Measurements from ENCODE around the gene DDIT4L.

DDIT4L gene

DNA sequence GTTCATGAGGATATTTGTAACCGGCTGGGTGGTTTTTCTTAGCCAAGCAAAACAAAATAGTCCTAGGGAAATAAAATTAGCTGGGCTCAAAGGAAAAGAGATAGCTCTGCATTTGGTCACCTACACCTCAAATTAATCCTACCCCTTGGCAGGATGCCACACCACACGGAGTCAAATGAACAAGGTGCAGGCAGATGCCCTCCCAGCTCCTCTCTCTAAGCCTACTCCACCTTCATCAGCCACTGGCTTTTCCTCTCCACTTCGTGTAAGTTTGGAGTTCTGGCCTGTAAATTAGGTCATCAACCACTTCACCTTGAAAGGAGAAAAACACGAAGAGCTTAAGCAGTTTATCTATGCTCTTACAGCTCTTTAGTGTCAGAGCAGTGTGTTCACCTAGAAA lies 1.4 kb downstream of the DDIT4L start:
- Histone ChIP-seq H3K27ac (ENCODE audit: low read depth, low read length, severe bottlenecking) (no peak overlapping the region), H3K9me3 (ENCODE audit: control insufficient read depth, low read length) (no peaks in the 10 kb centered on the region), H3K4me3 (ENCODE audit: extremely low read depth, insufficient read depth, low read length, poor library complexity, severe bottlenecking) (no peak overlapping the region), H3K4me1 (ENCODE audit: control insufficient read depth, insufficient read depth, low read length, poor library complexity, severe bottlenecking) (peaks cover 4% of the 10 kb centered on the region), H3K36me3 (ENCODE audit: control insufficient read depth, insufficient read depth, low read length) (no peaks in the 10 kb centered on the region)
- WGBS, 2 experiments (ENCODE audit: insufficient coverage in 2 of 2): 52 to 60% methylated on average over 2 of the region's 4 CpGs

DNA sequence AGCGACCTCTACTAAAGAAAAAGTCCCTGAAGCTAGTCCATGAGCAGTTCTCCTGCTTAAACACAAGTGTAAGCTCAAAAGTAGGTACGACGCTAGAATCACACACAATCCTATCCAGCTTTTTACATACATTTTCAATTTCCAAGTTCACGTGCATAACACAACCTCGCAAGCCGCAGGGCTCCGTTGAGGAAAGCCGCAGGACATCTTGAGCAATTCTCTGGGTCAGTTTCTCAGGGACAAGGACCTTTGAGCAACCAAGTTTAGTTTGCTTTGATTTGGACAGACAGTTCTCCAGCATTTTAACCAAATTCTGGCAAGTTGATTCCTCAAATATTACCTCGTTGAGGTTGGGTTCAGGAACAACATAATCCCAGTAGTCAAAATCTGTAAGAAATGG lies 2.5 kb downstream of the DDIT4L start:
- Histone ChIP-seq H3K4me1 (ENCODE audit: control insufficient read depth, insufficient read depth, low read length, poor library complexity, severe bottlenecking) (peaks cover 4% of the 10 kb centered on the region), H3K9me3 (ENCODE audit: control insufficient read depth, low read length) (no peaks in the 10 kb centered on the region), H3K36me3 (ENCODE audit: control insufficient read depth, insufficient read depth, low read length) (no peaks in the 10 kb centered on the region), H3K4me3 (ENCODE audit: extremely low read depth, insufficient read depth, low read length, poor library complexity, severe bottlenecking) (no peak overlapping the region), H3K27ac (ENCODE audit: low read depth, low read length, severe bottlenecking) (no peak overlapping the region)
- WGBS, 2 experiments (ENCODE audit: insufficient coverage in 2 of 2): 91 to 95% methylated on average over 8 of the region's 9 CpGs

DNA sequence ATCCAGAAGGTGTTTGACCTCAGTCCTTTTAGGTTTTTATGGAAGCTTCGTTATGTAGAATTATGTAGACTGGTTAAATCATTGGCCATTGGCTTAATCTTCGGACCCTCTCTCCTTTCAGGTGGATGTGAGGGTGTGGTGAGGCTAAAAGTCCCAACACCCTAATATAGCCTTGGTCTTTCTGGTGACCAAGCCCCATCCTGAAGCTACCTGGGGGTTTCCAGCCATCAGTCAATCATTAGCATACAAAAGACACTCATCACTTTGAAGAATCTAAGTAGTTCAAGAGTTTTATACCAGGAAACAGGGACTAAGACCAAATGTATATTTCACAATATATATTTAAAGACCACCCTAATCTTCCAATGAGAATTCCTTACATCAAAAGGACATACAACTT lies 5.5 kb downstream of the DDIT4L start:
- no peaks in the 10 kb centered on the region for H3K4me1 ChIP-seq (ENCODE audit: control insufficient read depth, insufficient read depth, low read length, poor library complexity, severe bottlenecking)
- no peak overlapping the region for H3K27ac ChIP-seq (ENCODE audit: low read depth, low read length, severe bottlenecking)
- no peak overlapping the region for H3K4me3 ChIP-seq (ENCODE audit: extremely low read depth, insufficient read depth, low read length, poor library complexity, severe bottlenecking)
- H3K36me3 ChIP-seq (ENCODE audit: control insufficient read depth, insufficient read depth, low read length): no peaks in the 10 kb centered on the region
- WGBS, 2 experiments (ENCODE audit: insufficient coverage in 2 of 2): no CpG with 5 or more reads among the region's 2 CpGs
- no peaks in the 10 kb centered on the region for H3K9me3 ChIP-seq (ENCODE audit: control insufficient read depth, low read length)

DNA sequence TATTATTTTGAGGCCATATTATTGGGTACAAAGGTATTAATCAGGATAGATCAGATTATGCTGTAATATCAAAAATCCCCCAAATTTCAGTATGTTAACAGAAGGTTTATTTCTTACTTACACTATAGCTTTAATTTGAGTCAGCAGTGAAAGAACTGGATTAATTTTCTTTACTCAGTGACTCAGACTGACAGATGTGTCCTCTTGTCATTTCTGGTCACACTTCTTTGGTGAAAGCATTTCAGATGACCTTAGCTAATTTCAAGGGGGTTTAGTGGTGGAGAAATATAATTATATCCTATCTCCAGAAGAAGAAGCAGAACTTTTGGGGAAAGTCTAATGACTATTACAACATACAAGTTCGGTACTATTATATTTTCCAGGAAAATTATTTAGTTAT lies 12.4 kb downstream of the DDIT4L start:
- WGBS, 2 experiments (ENCODE audit: insufficient coverage in 2 of 2): no CpG with 5 or more reads among the region's 1 CpG
- no peaks in the 10 kb centered on the region for H3K4me1 ChIP-seq (ENCODE audit: control insufficient read depth, insufficient read depth, low read length, poor library complexity, severe bottlenecking)
- no peaks in the 10 kb centered on the region for H3K36me3 ChIP-seq (ENCODE audit: control insufficient read depth, insufficient read depth, low read length)
- no peak overlapping the region for H3K27ac ChIP-seq (ENCODE audit: low read depth, low read length, severe bottlenecking)
- H3K9me3 ChIP-seq (ENCODE audit: control insufficient read depth, low read length): no peaks in the 10 kb centered on the region
- no peak overlapping the region for H3K4me3 ChIP-seq (ENCODE audit: extremely low read depth, insufficient read depth, low read length, poor library complexity, severe bottlenecking)

DNA sequence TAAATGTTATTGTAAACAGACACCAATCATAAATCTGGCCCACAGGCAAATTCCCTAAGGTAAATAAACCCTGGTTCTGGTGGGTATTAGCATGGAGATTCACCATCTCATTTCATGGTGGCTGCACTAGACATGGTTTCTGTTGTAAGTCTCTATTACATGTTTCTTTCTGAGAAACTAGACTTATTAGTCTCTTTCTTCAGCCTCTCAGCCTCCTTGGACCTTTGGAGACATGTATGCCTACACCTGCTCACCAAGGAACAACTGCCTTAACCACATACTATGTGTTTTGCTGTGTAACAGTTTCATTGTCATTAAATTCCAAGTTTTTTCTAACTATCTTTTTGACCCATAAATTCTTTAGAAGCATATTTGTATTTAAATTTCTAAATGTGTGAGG lies 13.1 kb downstream of the DDIT4L start:
- Histone ChIP-seq H3K27ac (ENCODE audit: low read depth, low read length, severe bottlenecking) (no peak overlapping the region), H3K4me1 (ENCODE audit: control insufficient read depth, insufficient read depth, low read length, poor library complexity, severe bottlenecking) (no peaks in the 10 kb centered on the region), H3K4me3 (ENCODE audit: extremely low read depth, insufficient read depth, low read length, poor library complexity, severe bottlenecking) (no peak overlapping the region), H3K9me3 (ENCODE audit: control insufficient read depth, low read length) (no peaks in the 10 kb centered on the region), H3K36me3 (ENCODE audit: control insufficient read depth, insufficient read depth, low read length) (no peaks in the 10 kb centered on the region)

DNA sequence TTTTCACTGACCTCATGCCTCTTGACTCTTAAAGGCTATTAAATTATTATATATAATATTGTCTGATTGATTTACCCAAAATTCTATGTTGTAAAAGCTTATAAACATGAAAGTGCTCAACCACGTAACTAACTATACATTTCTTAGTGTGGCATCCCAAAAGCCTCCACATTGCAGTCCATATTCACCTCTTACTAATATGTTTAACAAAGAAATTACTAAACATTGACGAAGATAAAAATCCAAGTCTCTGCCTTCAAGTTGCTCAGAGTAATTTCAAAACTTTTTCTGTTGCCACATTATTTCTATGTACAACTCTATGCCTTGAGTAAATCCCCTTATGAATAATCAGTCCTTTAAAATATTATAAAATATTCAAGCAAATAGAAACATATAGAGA lies 14.4 kb downstream of the DDIT4L start:
- WGBS, 2 experiments (ENCODE audit: insufficient coverage in 2 of 2): 86% methylated on average over 1 of the region's 2 CpGs; no CpG with 5 or more reads in 1 of the 2 experiments
- Histone ChIP-seq H3K4me1 (ENCODE audit: control insufficient read depth, insufficient read depth, low read length, poor library complexity, severe bottlenecking) (no peaks in the 10 kb centered on the region), H3K4me3 (ENCODE audit: extremely low read depth, insufficient read depth, low read length, poor library complexity, severe bottlenecking) (no peak overlapping the region), H3K36me3 (ENCODE audit: control insufficient read depth, insufficient read depth, low read length) (no peaks in the 10 kb centered on the region), H3K9me3 (ENCODE audit: control insufficient read depth, low read length) (no peaks in the 10 kb centered on the region), H3K27ac (ENCODE audit: low read depth, low read length, severe bottlenecking) (no peak overlapping the region)

DNA sequence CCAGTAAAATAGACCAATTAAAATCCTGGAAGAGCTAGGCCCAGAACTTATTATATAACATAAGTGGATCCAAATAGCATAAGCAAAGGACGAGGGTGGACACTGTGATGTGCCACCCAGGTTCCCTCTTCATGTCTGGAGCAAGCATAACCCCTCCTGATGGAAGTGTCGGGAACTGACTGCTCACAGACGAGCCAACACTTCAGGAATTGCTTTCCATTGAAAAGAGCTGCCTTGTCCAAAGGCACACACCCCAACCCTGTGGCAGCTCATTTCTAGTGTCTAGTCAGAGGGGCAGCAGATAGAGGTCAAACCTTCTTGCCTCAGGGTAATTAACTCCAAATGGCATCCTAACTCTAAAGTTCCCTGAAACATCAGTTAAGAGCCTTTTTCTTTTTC lies 15.3 kb downstream of the DDIT4L start:
- H3K4me3 ChIP-seq (ENCODE audit: extremely low read depth, insufficient read depth, low read length, poor library complexity, severe bottlenecking): no peak overlapping the region
- 72 to 84% methylated on average over 3 of the region's 3 CpGs for WGBS, 2 experiments (ENCODE audit: insufficient coverage in 2 of 2)
- H3K9me3 ChIP-seq (ENCODE audit: control insufficient read depth, low read length): no peaks in the 10 kb centered on the region
- no peaks in the 10 kb centered on the region for H3K36me3 ChIP-seq (ENCODE audit: control insufficient read depth, insufficient read depth, low read length)
- no peak overlapping the region for H3K27ac ChIP-seq (ENCODE audit: low read depth, low read length, severe bottlenecking)
- H3K4me1 ChIP-seq (ENCODE audit: control insufficient read depth, insufficient read depth, low read length, poor library complexity, severe bottlenecking): no peaks in the 10 kb centered on the region

DNA sequence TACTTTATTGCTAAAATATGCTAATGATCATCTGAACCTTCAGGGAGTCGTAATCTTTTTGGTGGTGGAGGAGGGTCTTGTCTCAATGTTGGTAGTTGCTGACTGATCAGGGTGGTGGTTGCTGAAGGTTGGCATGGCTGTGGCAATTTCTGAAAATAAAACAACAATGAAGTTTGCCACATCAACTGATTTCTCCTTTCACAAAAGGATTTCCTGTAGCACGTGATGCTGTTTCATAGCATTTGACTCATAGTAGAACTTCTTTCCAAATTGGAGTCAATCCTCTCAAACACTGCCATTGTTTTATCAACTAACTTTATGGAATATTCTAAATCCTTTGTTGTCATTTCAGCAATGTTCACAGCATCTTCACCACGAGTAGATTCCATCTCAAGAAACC lies 19.3 kb downstream of the DDIT4L start:
- H3K27ac ChIP-seq (ENCODE audit: low read depth, low read length, severe bottlenecking): no peak overlapping the region
- no peak overlapping the region for H3K4me3 ChIP-seq (ENCODE audit: extremely low read depth, insufficient read depth, low read length, poor library complexity, severe bottlenecking)
- H3K9me3 ChIP-seq (ENCODE audit: control insufficient read depth, low read length): no peaks in the 10 kb centered on the region
- WGBS, 2 experiments (ENCODE audit: insufficient coverage in 2 of 2): 89 to 91% methylated on average over 2 of the region's 3 CpGs
- H3K36me3 ChIP-seq (ENCODE audit: control insufficient read depth, insufficient read depth, low read length): no peaks in the 10 kb centered on the region
- no peaks in the 10 kb centered on the region for H3K4me1 ChIP-seq (ENCODE audit: control insufficient read depth, insufficient read depth, low read length, poor library complexity, severe bottlenecking)

DNA sequence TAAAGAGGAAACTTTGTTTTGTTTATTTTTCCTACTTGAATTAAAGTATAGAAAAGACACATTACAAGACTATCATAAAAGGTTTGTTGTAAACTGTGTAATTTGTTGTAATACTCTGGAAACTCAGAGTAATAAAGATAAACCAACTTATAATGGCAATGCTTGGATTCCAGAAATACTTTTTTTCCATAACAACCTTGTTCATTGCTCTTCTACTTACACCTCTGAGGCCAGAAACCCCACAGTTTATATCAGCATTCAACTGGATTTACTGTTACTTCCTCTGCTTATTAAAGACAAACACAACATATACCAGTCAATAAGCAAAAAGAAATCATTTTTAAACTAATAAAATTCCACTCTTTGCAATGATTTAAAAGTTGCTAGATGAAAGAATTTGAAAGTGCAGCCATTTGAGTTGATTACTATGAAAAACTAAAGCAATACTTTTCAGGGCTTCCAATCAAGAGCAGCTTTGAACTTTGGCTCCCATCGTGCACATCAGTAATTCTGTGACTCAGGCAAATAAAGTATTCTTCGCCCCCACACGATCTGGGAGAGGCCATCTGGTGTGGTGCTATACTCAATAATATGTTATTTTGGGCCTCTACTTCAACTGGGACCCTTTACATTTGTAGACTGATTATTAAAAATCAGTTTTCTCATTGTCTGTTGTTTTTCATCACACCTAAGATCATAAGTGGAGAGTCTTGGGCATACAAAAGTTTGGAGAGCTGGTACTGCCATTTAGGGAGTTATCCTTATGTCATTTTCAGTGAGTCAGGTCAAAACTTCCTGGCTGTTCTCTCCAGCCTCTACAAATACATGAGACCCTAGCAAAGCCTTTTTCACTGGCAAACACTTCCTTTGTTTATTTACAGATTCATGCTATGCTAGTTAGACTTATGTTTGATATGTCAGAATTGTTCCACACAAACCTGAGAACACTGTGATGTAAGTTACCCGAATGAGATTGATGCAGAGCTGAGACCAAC lies 20.5 kb downstream of the DDIT4L start:
- Histone ChIP-seq H3K4me3 (ENCODE audit: extremely low read depth, insufficient read depth, low read length, poor library complexity, severe bottlenecking) (no peak overlapping the region), H3K36me3 (ENCODE audit: control insufficient read depth, insufficient read depth, low read length) (no peaks in the 10 kb centered on the region), H3K9me3 (ENCODE audit: control insufficient read depth, low read length) (no peaks in the 10 kb centered on the region), H3K4me1 (ENCODE audit: control insufficient read depth, insufficient read depth, low read length, poor library complexity, severe bottlenecking) (no peaks in the 10 kb centered on the region), H3K27ac (ENCODE audit: low read depth, low read length, severe bottlenecking) (no peak overlapping the region)
- WGBS, 2 experiments (ENCODE audit: insufficient coverage in 2 of 2): 88% methylated on average over 2 of the region's 4 CpGs; no CpG with 5 or more reads in 1 of the 2 experiments

DNA sequence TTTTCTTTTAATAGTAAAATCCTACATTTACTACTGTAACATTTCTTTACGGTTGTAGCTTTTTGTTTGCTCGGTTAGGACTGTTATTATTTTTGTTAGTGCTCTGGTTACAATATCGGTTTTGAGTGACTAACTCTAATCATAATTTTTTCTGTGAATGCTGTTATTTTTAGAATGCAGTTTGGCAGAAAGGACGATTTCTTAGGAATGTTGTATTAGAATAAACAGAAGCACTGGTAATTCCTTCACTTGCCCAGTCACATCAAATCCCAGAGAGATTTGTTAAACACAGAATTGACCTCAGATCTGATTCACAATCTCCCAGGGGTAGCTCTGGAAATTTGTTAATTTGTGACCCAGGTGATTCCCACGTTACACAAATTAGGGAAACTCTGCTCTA lies 21.7 kb downstream of the DDIT4L start:
- H3K9me3 ChIP-seq (ENCODE audit: control insufficient read depth, low read length): no peaks in the 10 kb centered on the region
- H3K27ac ChIP-seq (ENCODE audit: low read depth, low read length, severe bottlenecking): no peak overlapping the region
- WGBS, 2 experiments (ENCODE audit: insufficient coverage in 2 of 2): 100% methylated on average over 1 of the region's 5 CpGs
- no peaks in the 10 kb centered on the region for H3K4me1 ChIP-seq (ENCODE audit: control insufficient read depth, insufficient read depth, low read length, poor library complexity, severe bottlenecking)
- H3K4me3 ChIP-seq (ENCODE audit: extremely low read depth, insufficient read depth, low read length, poor library complexity, severe bottlenecking): no peak overlapping the region
- H3K36me3 ChIP-seq (ENCODE audit: control insufficient read depth, insufficient read depth, low read length): no peaks in the 10 kb centered on the region

DNA sequence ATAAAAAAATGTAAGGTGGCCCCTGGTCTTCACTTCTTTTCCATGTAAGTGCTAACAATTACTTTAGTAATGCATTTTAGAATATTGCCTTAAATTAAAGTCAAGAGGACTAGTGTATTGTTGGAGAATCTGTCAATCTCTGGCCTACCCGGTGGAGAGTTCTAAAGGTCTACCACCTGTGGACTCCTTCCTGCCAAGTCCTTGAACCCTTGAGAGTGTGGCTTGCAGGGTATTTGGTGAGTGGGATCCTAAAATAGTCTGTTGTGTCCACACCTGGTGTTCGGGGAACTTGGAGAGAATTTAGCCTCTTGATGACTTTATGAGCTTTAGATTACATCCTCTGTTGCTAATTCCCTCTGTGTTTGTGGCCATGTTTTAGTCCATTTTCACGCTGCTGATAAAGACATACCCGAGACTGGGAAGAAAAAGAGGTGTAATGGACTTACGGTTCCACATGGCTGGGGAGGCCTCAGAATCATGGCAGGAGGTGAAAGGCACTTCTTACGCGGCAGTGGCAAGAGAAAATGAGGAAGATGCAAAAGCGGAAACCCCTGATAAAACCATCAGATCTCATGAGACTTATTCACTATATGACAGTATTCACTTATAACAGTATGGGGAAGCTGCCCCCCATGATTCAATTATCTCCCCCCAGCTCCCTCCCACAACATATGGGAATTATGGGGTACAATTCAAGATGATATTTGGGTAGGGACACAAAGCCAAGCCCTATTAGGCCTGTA lies 23.8 kb downstream of the DDIT4L start:
- WGBS, 2 experiments (ENCODE audit: insufficient coverage in 2 of 2): 93 to 96% methylated on average over 4 to 5 of the region's 8 CpGs
- H3K4me3 ChIP-seq (ENCODE audit: extremely low read depth, insufficient read depth, low read length, poor library complexity, severe bottlenecking): no peak overlapping the region
- no peak overlapping the region for H3K27ac ChIP-seq (ENCODE audit: low read depth, low read length, severe bottlenecking)
- no peaks in the 10 kb centered on the region for H3K9me3 ChIP-seq (ENCODE audit: control insufficient read depth, low read length)
- H3K36me3 ChIP-seq (ENCODE audit: control insufficient read depth, insufficient read depth, low read length): no peaks in the 10 kb centered on the region
- no peaks in the 10 kb centered on the region for H3K4me1 ChIP-seq (ENCODE audit: control insufficient read depth, insufficient read depth, low read length, poor library complexity, severe bottlenecking)

All from mesodermal cell (in vitro differentiated cells).